Erythroblast (primary cell): Measurements from ENCODE around the gene PTTG1IP2.

Source experiments
- GATA1 ChIP-seq: IDR thresholded peaks from 2 replicates; pipeline ENCODE4 v1.6.1; 2011; ENCODE audit warnings: low read depth, mild to moderate bottlenecking, control low read depth, low read length, moderate library complexity
- POLR2A ChIP-seq: IDR thresholded peaks from 2 replicates; pipeline ENCODE4 v1.6.1; 2011; ENCODE audit warnings: mild to moderate bottlenecking, low read length

DNA sequence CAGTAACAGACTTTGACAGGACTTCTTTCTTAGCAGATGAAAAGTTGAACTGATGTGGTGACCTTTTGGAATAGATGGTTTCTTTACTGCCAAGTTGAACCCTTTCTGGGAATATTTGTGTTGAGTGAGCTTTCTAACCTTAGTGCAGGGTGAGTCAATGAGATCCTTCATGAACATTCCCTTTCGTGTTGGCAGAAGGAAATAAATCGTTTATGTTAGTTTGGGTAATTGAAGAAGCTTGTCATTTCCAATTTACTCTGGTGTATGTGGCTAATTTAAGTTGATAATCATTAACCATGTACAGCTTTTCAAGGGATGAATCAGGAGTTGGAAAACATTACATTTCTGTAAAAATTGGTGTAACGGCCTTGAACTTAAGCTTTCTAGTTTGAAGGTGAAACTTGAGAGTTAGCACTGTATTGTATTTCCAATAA, 43.4 kb downstream of the PTTG1IP2 start:
- TF ChIP-seq POLR2A (no peak), GATA1 (no peak)
